ENCODE results near the gene RABL2A.
"Not testable (repeated sequence)": the region's sequence is repeated elsewhere in the genome, so short reads cannot be mapped to it uniquely, and the experiment has no call there.

DNA sequence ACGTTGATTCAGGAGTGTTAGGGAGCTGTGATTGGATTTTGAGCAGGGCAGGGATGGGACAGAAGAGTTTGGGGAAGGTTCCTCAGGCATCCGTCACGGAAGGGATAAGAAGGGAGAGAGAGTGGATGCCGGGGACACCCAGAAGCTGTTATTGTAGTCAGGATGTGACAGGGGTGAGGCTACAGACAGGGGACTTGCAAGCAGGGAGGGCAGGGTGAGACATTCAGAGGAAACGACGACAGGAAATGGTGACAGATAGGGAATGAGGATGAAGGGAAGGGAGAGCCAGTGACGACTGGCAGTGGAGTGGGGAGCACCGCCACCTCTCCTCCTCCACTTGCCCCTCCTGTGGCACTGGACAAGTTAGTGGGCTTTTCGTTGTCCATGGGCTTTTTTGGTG, 35.1 kb upstream of the RABL2A start:
- TF ChIP-seq, protein P1, sequence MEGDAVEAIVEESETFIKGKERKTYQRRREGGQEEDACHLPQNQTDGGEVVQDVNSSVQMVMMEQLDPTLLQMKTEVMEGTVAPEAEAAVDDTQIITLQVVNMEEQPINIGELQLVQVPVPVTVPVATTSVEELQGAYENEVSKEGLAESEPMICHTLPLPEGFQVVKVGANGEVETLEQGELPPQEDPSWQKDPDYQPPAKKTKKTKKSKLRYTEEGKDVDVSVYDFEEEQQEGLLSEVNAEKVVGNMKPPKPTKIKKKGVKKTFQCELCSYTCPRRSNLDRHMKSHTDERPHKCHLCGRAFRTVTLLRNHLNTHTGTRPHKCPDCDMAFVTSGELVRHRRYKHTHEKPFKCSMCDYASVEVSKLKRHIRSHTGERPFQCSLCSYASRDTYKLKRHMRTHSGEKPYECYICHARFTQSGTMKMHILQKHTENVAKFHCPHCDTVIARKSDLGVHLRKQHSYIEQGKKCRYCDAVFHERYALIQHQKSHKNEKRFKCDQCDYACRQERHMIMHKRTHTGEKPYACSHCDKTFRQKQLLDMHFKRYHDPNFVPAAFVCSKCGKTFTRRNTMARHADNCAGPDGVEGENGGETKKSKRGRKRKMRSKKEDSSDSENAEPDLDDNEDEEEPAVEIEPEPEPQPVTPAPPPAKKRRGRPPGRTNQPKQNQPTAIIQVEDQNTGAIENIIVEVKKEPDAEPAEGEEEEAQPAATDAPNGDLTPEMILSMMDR (IDR thresholded peaks at IDR 0.05; ENCODE audit: low read depth, low read length), result not testable (repeated sequence)
- TF ChIP-seq, protein P2, sequence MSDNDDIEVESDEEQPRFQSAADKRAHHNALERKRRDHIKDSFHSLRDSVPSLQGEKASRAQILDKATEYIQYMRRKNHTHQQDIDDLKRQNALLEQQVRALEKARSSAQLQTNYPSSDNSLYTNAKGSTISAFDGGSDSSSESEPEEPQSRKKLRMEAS (IDR thresholded peaks at IDR 0.05; ENCODE audit: low read depth, low read length), result not testable (repeated sequence)
